ENCODE measurements around the gene FGF7.

The FGF7 gene

GRCh38 chr15:49439678-49440395, 16.8 kb downstream of the FGF7 start:
- Histone ChIP-seq H3K4me1 (ENCODE audit: control insufficient read depth, insufficient read depth, low read length) (peaks cover 16% of the 10 kb centered on the region), H3K27ac (ENCODE audit: low read depth, low read length) (no peak overlapping the region), H3K9me3 (ENCODE audit: control insufficient read depth, insufficient read depth, low read length) (no peaks in the 10 kb centered on the region), H3K36me3 (ENCODE audit: control insufficient read depth, insufficient read depth, low read length) (no peaks in the 10 kb centered on the region), H3K27me3 (ENCODE audit: control insufficient read depth, insufficient read depth, low read length) (no peaks in the 10 kb centered on the region), H3K4me3 (ENCODE audit: low read depth, low read length) (no peak overlapping the region), H3K9ac (ENCODE audit: low read depth, low read length) (no peak overlapping the region)

DNA sequence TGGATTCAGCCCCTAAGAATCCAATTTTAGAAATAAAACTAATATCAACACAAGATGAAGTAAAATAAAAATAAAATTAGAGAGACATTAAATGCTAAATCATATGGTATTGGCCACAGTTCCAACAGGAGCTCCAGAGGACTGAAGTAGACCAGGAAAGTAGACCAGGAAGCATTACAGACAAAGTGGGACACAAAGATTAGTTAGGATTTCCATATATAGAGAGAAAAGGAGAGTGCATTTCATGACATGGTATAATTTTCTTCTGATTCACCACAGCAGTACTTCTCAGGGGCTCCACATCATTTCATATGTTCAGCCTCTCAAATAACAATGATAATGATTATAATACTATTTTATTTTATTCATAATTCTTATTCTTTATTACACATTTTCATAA, 18.3 kb downstream of the FGF7 start:
- peaks cover 16% of the 10 kb centered on the region for H3K4me1 ChIP-seq (ENCODE audit: control insufficient read depth, insufficient read depth, low read length)
- H3K27me3 ChIP-seq (ENCODE audit: control insufficient read depth, insufficient read depth, low read length) = no peaks in the 10 kb centered on the region
- no peak overlapping the region for H3K9ac ChIP-seq (ENCODE audit: low read depth, low read length)
- no peaks in the 10 kb centered on the region for H3K9me3 ChIP-seq (ENCODE audit: control insufficient read depth, insufficient read depth, low read length)
- H3K4me3 ChIP-seq (ENCODE audit: low read depth, low read length) = no peak overlapping the region
- no peaks in the 10 kb centered on the region for H3K36me3 ChIP-seq (ENCODE audit: control insufficient read depth, insufficient read depth, low read length)
- no peak overlapping the region for H3K27ac ChIP-seq (ENCODE audit: low read depth, low read length)

DNA sequence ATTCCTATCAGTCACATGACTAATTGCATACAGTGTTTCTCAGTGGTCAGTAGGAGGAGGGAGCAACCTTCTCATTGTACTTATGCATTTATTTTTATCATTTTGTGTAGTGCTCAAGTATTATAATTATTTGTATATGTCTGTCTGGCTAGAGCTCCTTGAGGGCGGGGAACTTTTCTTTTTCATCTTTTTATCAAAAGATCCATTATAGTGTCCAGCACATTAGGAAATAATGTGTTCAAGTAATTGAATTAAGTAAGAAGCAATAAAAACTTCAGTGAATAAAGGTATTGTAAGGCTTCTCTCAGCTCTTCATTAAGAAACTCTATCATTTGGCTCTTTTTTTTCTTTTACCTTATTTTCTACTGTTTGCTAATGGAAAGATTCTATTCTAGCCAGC, 18.8 kb downstream of the FGF7 start:
- no peak overlapping the region for H3K4me3 ChIP-seq (ENCODE audit: low read depth, low read length)
- no peak overlapping the region for H3K27ac ChIP-seq (ENCODE audit: low read depth, low read length)
- H3K36me3 ChIP-seq (ENCODE audit: control insufficient read depth, insufficient read depth, low read length) = no peaks in the 10 kb centered on the region
- peaks cover 16% of the 10 kb centered on the region for H3K4me1 ChIP-seq (ENCODE audit: control insufficient read depth, insufficient read depth, low read length)
- H3K27me3 ChIP-seq (ENCODE audit: control insufficient read depth, insufficient read depth, low read length) = no peaks in the 10 kb centered on the region
- H3K9me3 ChIP-seq (ENCODE audit: control insufficient read depth, insufficient read depth, low read length) = no peaks in the 10 kb centered on the region
- H3K9ac ChIP-seq (ENCODE audit: low read depth, low read length) = no peak overlapping the region

- Histone ChIP-seq H3K27me3 (ENCODE audit: control insufficient read depth, insufficient read depth, low read length) (no peaks in the 10 kb centered on the region), H3K27ac (ENCODE audit: low read depth, low read length) (no peak overlapping the region), H3K4me1 (ENCODE audit: control insufficient read depth, insufficient read depth, low read length) (no peaks in the 10 kb centered on the region), H3K4me3 (ENCODE audit: low read depth, low read length) (no peak overlapping the region), H3K9ac (ENCODE audit: low read depth, low read length) (no peak overlapping the region), H3K36me3 (ENCODE audit: control insufficient read depth, insufficient read depth, low read length) (no peaks in the 10 kb centered on the region), H3K9me3 (ENCODE audit: control insufficient read depth, insufficient read depth, low read length) (no peaks in the 10 kb centered on the region)
Observed at GRCh38 chr15:49452595-49452994, 29.6 kb downstream of the FGF7 start.

DNA sequence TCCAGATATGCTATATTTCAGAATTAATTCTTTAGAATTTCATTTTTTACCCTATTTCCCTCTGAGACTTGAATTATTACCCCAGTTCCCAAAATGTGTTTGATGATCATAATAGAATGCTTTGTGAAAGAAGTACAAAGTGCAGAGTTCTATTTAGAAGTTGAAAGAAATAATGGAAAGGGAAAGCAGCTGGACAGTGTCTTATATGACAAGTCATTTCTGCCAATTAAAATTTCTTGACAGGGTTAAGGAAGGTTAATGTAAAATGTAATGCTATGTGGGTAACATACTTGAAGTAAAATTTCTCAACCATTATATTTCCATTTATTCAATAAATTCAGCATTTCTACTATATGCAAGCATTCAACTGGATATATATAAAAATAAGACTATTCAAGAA, 33.1 kb downstream of the FGF7 start:
- no peak overlapping the region for H3K9ac ChIP-seq (ENCODE audit: low read depth, low read length)
- H3K4me3 ChIP-seq (ENCODE audit: low read depth, low read length) = no peak overlapping the region
- H3K4me1 ChIP-seq (ENCODE audit: control insufficient read depth, insufficient read depth, low read length) = no peaks in the 10 kb centered on the region
- H3K27ac ChIP-seq (ENCODE audit: low read depth, low read length) = no peak overlapping the region
- no peaks in the 10 kb centered on the region for H3K36me3 ChIP-seq (ENCODE audit: control insufficient read depth, insufficient read depth, low read length)
- H3K27me3 ChIP-seq (ENCODE audit: control insufficient read depth, insufficient read depth, low read length) = no peaks in the 10 kb centered on the region
- no peaks in the 10 kb centered on the region for H3K9me3 ChIP-seq (ENCODE audit: control insufficient read depth, insufficient read depth, low read length)

DNA sequence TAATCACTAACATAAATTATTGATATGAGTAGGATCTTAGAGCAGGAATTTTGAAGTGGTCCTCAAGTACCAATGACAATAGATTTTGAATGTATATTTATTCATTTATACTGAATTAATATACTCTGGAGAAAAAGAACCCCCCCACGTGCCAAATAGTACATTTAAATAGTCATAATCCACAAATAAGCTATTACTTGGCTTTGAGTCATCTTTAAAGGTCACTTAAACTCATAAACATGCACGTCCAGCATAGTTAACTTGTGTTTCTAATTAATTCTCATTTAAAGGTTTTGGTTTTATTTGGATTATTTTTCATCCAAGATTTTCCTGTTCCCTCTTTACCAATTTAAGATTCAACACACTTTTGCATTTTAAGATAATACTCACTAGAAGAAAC, 35.1 kb downstream of the FGF7 start:
- H3K4me3 ChIP-seq (ENCODE audit: low read depth, low read length) = no peak overlapping the region
- H3K27me3 ChIP-seq (ENCODE audit: control insufficient read depth, insufficient read depth, low read length) = no peaks in the 10 kb centered on the region
- no peaks in the 10 kb centered on the region for H3K9me3 ChIP-seq (ENCODE audit: control insufficient read depth, insufficient read depth, low read length)
- H3K27ac ChIP-seq (ENCODE audit: low read depth, low read length) = no peak overlapping the region
- no peak overlapping the region for H3K9ac ChIP-seq (ENCODE audit: low read depth, low read length)
- no peaks in the 10 kb centered on the region for H3K4me1 ChIP-seq (ENCODE audit: control insufficient read depth, insufficient read depth, low read length)
- no peaks in the 10 kb centered on the region for H3K36me3 ChIP-seq (ENCODE audit: control insufficient read depth, insufficient read depth, low read length)

GRCh38 chr15:49460411-49460941, 37.4 kb downstream of the FGF7 start:
- Histone ChIP-seq H3K4me1 (ENCODE audit: control insufficient read depth, insufficient read depth, low read length) (no peaks in the 10 kb centered on the region), H3K27me3 (ENCODE audit: control insufficient read depth, insufficient read depth, low read length) (no peaks in the 10 kb centered on the region), H3K27ac (ENCODE audit: low read depth, low read length) (no peak overlapping the region), H3K4me3 (ENCODE audit: low read depth, low read length) (no peak overlapping the region), H3K36me3 (ENCODE audit: control insufficient read depth, insufficient read depth, low read length) (no peaks in the 10 kb centered on the region), H3K9ac (ENCODE audit: low read depth, low read length) (no peak overlapping the region), H3K9me3 (ENCODE audit: control insufficient read depth, insufficient read depth, low read length) (no peaks in the 10 kb centered on the region)

DNA sequence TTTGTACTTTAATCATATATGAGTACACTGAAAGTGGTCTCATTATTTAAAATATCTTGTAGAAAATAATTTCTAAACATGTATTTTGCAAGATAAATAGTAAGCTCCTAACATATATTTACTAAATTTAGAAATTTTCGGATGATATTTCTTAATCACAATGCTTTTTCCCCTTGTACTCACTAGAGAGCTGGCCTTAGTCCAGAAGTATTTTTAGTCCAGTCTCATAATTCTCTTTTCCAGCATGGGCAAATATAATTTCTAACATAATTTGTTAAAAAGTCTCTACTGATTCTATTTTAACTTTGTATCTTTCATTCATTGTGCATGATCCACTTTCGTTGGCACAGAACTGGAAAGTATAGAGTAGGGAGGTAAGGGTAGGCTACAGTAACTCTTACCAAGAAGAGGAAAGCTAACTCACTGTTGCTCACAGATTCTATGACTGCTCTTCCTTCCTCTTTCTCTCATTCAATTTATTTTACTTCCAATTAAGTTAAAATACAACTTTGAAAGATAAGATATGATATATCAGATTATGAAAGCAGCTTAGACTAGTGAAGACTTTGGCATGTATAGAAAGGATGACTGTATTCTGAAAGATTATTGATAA, 39.3 kb downstream of the FGF7 start:
- Histone ChIP-seq H3K4me1 (ENCODE audit: control insufficient read depth, insufficient read depth, low read length) (no peaks in the 10 kb centered on the region), H3K4me3 (ENCODE audit: low read depth, low read length) (no peak overlapping the region), H3K27ac (ENCODE audit: low read depth, low read length) (no peak overlapping the region), H3K9me3 (ENCODE audit: control insufficient read depth, insufficient read depth, low read length) (no peaks in the 10 kb centered on the region), H3K36me3 (ENCODE audit: control insufficient read depth, insufficient read depth, low read length) (no peaks in the 10 kb centered on the region), H3K27me3 (ENCODE audit: control insufficient read depth, insufficient read depth, low read length) (no peaks in the 10 kb centered on the region), H3K9ac (ENCODE audit: low read depth, low read length) (no peak overlapping the region)

DNA sequence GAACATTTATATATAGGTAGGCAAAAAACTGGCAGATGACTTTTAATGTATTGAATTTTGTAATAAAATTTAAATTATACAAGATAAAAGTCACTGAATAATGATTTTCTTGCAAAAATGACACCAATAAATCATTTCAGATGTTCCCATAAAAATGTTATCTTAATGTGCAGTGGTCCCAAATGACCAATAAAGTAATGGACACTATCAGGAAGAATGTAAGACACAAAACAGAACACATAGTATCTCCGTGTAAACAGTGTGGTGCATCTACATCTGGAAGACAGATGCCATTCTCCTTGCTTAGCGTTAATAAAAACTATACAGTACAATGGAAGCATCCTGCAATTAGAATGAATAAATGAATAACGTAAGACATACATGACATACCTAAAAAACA, 41.5 kb downstream of the FGF7 start:
- H3K27ac ChIP-seq (ENCODE audit: low read depth, low read length) = no peak overlapping the region
- no peak overlapping the region for H3K9ac ChIP-seq (ENCODE audit: low read depth, low read length)
- H3K9me3 ChIP-seq (ENCODE audit: control insufficient read depth, insufficient read depth, low read length) = no peaks in the 10 kb centered on the region
- no peaks in the 10 kb centered on the region for H3K36me3 ChIP-seq (ENCODE audit: control insufficient read depth, insufficient read depth, low read length)
- no peak overlapping the region for H3K4me3 ChIP-seq (ENCODE audit: low read depth, low read length)
- H3K4me1 ChIP-seq (ENCODE audit: control insufficient read depth, insufficient read depth, low read length) = no peaks in the 10 kb centered on the region
- H3K27me3 ChIP-seq (ENCODE audit: control insufficient read depth, insufficient read depth, low read length) = no peaks in the 10 kb centered on the region

- H3K27ac ChIP-seq (ENCODE audit: low read depth, low read length) = no peak overlapping the region
- no peak overlapping the region for H3K9ac ChIP-seq (ENCODE audit: low read depth, low read length)
- no peaks in the 10 kb centered on the region for H3K9me3 ChIP-seq (ENCODE audit: control insufficient read depth, insufficient read depth, low read length)
- no peaks in the 10 kb centered on the region for H3K4me1 ChIP-seq (ENCODE audit: control insufficient read depth, insufficient read depth, low read length)
- no peaks in the 10 kb centered on the region for H3K36me3 ChIP-seq (ENCODE audit: control insufficient read depth, insufficient read depth, low read length)
- H3K4me3 ChIP-seq (ENCODE audit: low read depth, low read length) = no peak overlapping the region
- H3K27me3 ChIP-seq (ENCODE audit: control insufficient read depth, insufficient read depth, low read length) = no peaks in the 10 kb centered on the region
Observed at GRCh38 chr15:49466119-49466518, 43.1 kb downstream of the FGF7 start.

- Histone ChIP-seq H3K9ac (ENCODE audit: low read depth, low read length) (no peak overlapping the region), H3K36me3 (ENCODE audit: control insufficient read depth, insufficient read depth, low read length) (no peaks in the 10 kb centered on the region), H3K27me3 (ENCODE audit: control insufficient read depth, insufficient read depth, low read length) (no peaks in the 10 kb centered on the region), H3K27ac (ENCODE audit: low read depth, low read length) (no peak overlapping the region), H3K4me1 (ENCODE audit: control insufficient read depth, insufficient read depth, low read length) (no peaks in the 10 kb centered on the region), H3K4me3 (ENCODE audit: low read depth, low read length) (no peak overlapping the region), H3K9me3 (ENCODE audit: control insufficient read depth, insufficient read depth, low read length) (no peaks in the 10 kb centered on the region)
Observed at GRCh38 chr15:49467746-49468480, 44.9 kb downstream of the FGF7 start.
